T-cell (primary cell): Measurements from ENCODE around the gene CHST2. TPM values are rescaled to one million over a fixed set of nuclear protein-coding genes. Genes with fewer than 3 reads are reported as not detected.

ENCODE experiments used
- ATAC-seq, 4 experiments: fragments of 200-7000 bp in 3 of 4; fragments of 150-1000 bp in 1 of 4; cut with Tn5 transposase; replicated peaks in 1 of 4; 1 replicate in 3 of 4; 2 replicates in 1 of 4; pipeline ENCODE4 v1.10.0; 2021; ENCODE audit warnings: moderate library complexity in 3 of 4, mild to moderate bottlenecking in 2 of 4, moderate number of reproducible peaks in 1 of 4
- CTCF ChIA-PET, 2 donors: fragments of 300-600 bp; sonication (Branson Sonifier 250); formaldehyde crosslinking; loops; one replicate each; lab custom pipeline; 2022; ENCODE audit warnings: antibody characterized with exemption in 2 of 2; lab: Charles Lee
- POLR2A ChIA-PET, 2 donors: fragments of 300-600 bp; sonication (Branson Sonifier 250); formaldehyde crosslinking; loops; one replicate each; lab custom pipeline; 2022; ENCODE audit warnings: antibody characterized with exemption in 2 of 2; lab: Charles Lee
- DNase-seq, 35 experiments: peaks; one replicate each; pipeline versions ENCODE4 v3.0.0 to v3.0.0-alpha.2; 2013 to 2023
- H3K27ac ChIP-seq: one replicate; pipeline ENCODE4 v1.5.1; 2013; ENCODE audit warnings: low read length
- H3K27me3 ChIP-seq, 2 experiments: replicated peaks in 1 of 2; 1 replicate in 1 of 2; 2 replicates in 1 of 2; pipeline versions ENCODE4 v1.6.1 to v1.7.0; 2013; ENCODE audit warnings: low read length in 1 of 2, mixed read lengths in 1 of 2; ENCODE audit not compliant: control insufficient read depth in 2 of 2, insufficient read depth in 2 of 2; ENCODE audit errors: extremely low read depth in 1 of 2
- H3K36me3 ChIP-seq, 2 donors: 1 replicate in 1 of 2; 2 replicates in 1 of 2; pipeline versions ENCODE4 v1.6.1 to v1.7.0; 2013; ENCODE audit warnings: low read length in 1 of 2; ENCODE audit not compliant: control insufficient read depth in 2 of 2, insufficient read depth in 1 of 2; ENCODE audit errors: extremely low read depth in 1 of 2
- H3K4me1 ChIP-seq, 2 experiments: 1 replicate in 1 of 2; 2 replicates in 1 of 2; pipeline versions ENCODE4 v1.6.1 to v1.7.0; 2013; ENCODE audit warnings: low read length in 2 of 2, mixed read lengths in 1 of 2; ENCODE audit not compliant: insufficient read depth in 2 of 2, control insufficient read depth in 1 of 2; ENCODE audit errors: extremely low read depth in 1 of 2
- H3K4me3 ChIP-seq, 2 donors: 1 replicate in 1 of 2; 2 replicates in 1 of 2; pipeline versions ENCODE4 v1.5.1 to v1.7.0; 2013; ENCODE audit warnings: mild to moderate bottlenecking in 2 of 2, low read length in 1 of 2, moderate library complexity in 1 of 2; ENCODE audit not compliant: control insufficient read depth in 1 of 2; ENCODE audit errors: extremely low read depth in 1 of 2
- H3K9me3 ChIP-seq: 2 replicates; pipeline ENCODE4 v1.7.0; 2013
- H3K27ac Mint-ChIP-seq, 2 donors: one replicate each; pipeline ENCODE4 v1.8.0; 2020 to 2021; ENCODE audit warnings: mild to moderate bottlenecking in 2 of 2, mixed read lengths in 2 of 2
- H3K27me3 Mint-ChIP-seq, 2 donors: one replicate each; pipeline ENCODE4 v1.8.0; 2021 to 2022; ENCODE audit warnings: mixed read lengths in 2 of 2
- H3K36me3 Mint-ChIP-seq: one replicate; pipeline ENCODE4 v1.8.0; 2021; ENCODE audit warnings: mixed read lengths
- H3K4me1 Mint-ChIP-seq, 3 donors: one replicate each; pipeline ENCODE4 v1.8.0; 2020 to 2022; ENCODE audit warnings: mixed read lengths in 3 of 3, mild to moderate bottlenecking in 1 of 3
- H3K4me3 Mint-ChIP-seq, 3 donors: one replicate each; pipeline ENCODE4 v1.8.0; 2020 to 2022; ENCODE audit warnings: mild to moderate bottlenecking in 3 of 3, mixed read lengths in 3 of 3, moderate library complexity in 3 of 3
- H3K9me3 Mint-ChIP-seq, 3 donors: one replicate each; pipeline ENCODE4 v1.8.0; 2020 to 2022; ENCODE audit warnings: mixed read lengths in 3 of 3
- whole genome bisulfite sequencing: methylation state at CpG from one replicate; pipeline ENCODE4 v1.1.5; 2013; ENCODE audit warnings: missing lambda C conversion rate; ENCODE audit not compliant: insufficient coverage; 5-methylcytosine and 5-hydroxymethylcytosine counted together
- total RNA-seq, 35 experiments: library from RNA in 6 of 35; stranded (reverse) in 6 of 35; fragments of 120-200 nt in 1 of 35; gene quantifications; one replicate each; pipeline versions ENCODE4 v1.2.1 to v1.2.4 and lab custom pipeline; 2013 to 2026

The CHST2 gene
- total RNA-seq, 5 donors from 2014 or later (not counting 1 experiment from before 2014, with no cell fraction given) = 1.7 to 5.6 (median 4.4) TPM

- DNase-seq = no peak
- no peak for ATAC-seq
- H3K4me3 Mint-ChIP-seq = no peak overlapping the region
- ChIA-PET POLR2A (no interaction called here), CTCF (interaction anchor here in 1 of 2 donors (0.6 kb wide), 2 partner anchors 15 to 25 kb away, joined by 3 read pairs; no protein-coding TSS in a partner anchor)
- Histone ChIP-seq H3K27me3 (peaks cover 0 to 15% of the 10 kb centered on the region in 2 experiments), H3K4me1 (no peaks in the 10 kb centered on the region), H3K9me3 (peaks cover 6% of the 10 kb centered on the region), H3K4me3 (no peak overlapping the region), H3K36me3 (no peaks in the 10 kb centered on the region), H3K27ac (no peak overlapping the region)
- peaks cover 2 to 21% (median 5%) of the 10 kb centered on the region in 3 donors for H3K9me3 Mint-ChIP-seq
- H3K27ac Mint-ChIP-seq = no peak overlapping the region
- H3K4me1 Mint-ChIP-seq = no peaks in the 10 kb centered on the region
- H3K36me3 Mint-ChIP-seq = peaks cover 4% of the 10 kb centered on the region
- WGBS = 83% methylated on average over 1 of the region's 2 CpGs
- H3K27me3 Mint-ChIP-seq = peaks cover 9 to 15% of the 10 kb centered on the region in 2 donors
Observed at GRCh38 chr3:143103652-143104051, 15.9 kb upstream of the CHST2 start.

DNA sequence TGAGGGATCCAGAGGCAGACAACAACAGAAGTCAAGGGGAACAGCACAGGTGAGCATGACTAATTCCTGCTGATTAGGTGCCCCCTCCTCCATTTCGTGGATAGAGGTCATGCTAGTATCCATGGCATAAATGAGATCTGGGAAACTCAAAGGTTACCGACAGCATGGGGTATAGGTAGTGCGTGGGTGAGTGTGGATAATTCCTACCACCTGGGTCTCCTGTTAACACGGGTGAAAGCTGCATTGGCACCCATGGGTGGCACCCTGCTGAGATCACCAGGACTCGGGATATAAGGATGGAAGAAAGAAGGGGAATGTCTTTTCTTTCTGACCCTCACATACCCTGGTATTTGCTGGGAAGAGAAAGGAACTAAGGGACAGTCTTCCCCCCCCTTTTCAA is 14.4 kb upstream of the CHST2 start:
- Histone ChIP-seq H3K27me3 (peaks cover 0 to 17% of the 10 kb centered on the region in 2 experiments), H3K4me1 (no peaks in the 10 kb centered on the region), H3K27ac (no peak overlapping the region), H3K9me3 (peaks cover 6% of the 10 kb centered on the region), H3K36me3 (no peaks in the 10 kb centered on the region), H3K4me3 (no peak overlapping the region)
- CTCF ChIA-PET = interaction anchor here in 1 of 2 donors (0.7 kb wide), 1 partner anchor 823 kb away, joined by 3 read pairs; no protein-coding TSS in a partner anchor
- WGBS = no CpG with 5 or more reads among the region's 5 CpGs
- DNase-seq = no peak
- Mint-ChIP-seq H3K27ac (no peak overlapping the region), H3K4me3 (no peak overlapping the region), H3K4me1 (no peaks in the 10 kb centered on the region), H3K27me3 (peaks cover 5 to 15% of the 10 kb centered on the region in 2 donors), H3K9me3 (peaks cover 2 to 21% (median 5%) of the 10 kb centered on the region in 3 donors), H3K36me3 (peaks cover 4% of the 10 kb centered on the region)
- POLR2A ChIA-PET = no interaction called here
- no peak for ATAC-seq

DNA sequence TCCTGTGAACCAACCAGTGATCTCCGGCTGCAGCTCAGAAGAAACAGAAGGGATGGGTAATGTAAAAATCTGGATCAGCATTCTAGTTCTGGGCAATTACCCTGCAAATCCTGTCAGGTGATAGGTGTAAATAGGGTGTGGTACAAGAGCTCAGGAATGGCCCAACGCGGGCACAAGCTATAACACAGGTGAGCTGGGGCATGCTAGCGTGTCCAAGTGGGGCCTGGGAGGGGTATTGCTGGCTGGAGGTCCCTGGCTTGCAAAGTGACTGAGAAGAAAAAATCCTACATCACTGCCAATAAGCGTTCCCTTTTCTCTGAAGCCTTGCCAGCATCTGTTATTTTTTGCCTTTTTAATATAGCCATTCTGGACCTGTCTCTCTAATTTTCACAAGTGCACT is 9.7 kb upstream of the CHST2 start:
- Histone ChIP-seq H3K36me3 (no peaks in the 10 kb centered on the region), H3K27ac (no peak overlapping the region), H3K4me3 (no peak overlapping the region), H3K9me3 (peaks cover 6% of the 10 kb centered on the region), H3K4me1 (no peaks in the 10 kb centered on the region), H3K27me3 (peaks cover 0 to 2% of the 10 kb centered on the region in 2 experiments)
- peaks cover 1 to 17% (median 2%) of the 10 kb centered on the region in 3 donors for H3K9me3 Mint-ChIP-seq
- no peaks in the 10 kb centered on the region for H3K4me1 Mint-ChIP-seq
- DNase-seq (no peak), ATAC-seq (no peak)
- H3K4me3 Mint-ChIP-seq = no peak overlapping the region
- 80% methylated on average over 1 of the region's 5 CpGs for WGBS
- no peak overlapping the region for H3K27ac Mint-ChIP-seq
- no peaks in the 10 kb centered on the region for H3K27me3 Mint-ChIP-seq
- POLR2A ChIA-PET = no interaction called here
- H3K36me3 Mint-ChIP-seq = peaks cover 4% of the 10 kb centered on the region
- CTCF ChIA-PET = no interaction called here

DNA sequence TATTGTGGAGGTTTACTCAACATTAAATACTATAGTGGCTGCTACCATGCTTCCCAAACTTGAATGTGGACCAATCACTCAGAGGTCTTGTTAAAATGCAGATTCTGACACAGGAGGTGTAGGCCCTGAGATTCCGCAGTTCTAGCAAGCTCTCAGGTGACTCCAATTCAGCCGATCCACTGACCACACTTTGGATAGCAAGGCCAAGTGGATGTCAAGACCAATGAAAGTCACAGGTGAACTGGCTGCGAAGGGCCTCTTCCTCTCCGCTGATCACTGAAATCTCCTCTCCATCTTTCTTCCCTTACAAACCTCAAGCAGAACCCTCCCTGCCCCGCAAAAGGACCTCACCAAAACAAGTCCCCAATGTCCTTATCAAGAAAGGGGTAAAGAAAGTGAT is 9.2 kb upstream of the CHST2 start:
- no peak for DNase-seq
- ChIA-PET CTCF (no interaction called here), POLR2A (no interaction called here)
- WGBS = 100% methylated on average over 2 of the region's 5 CpGs
- Histone ChIP-seq H3K36me3 (no peaks in the 10 kb centered on the region), H3K27me3 (peaks cover 0 to 2% of the 10 kb centered on the region in 2 experiments), H3K4me1 (no peaks in the 10 kb centered on the region), H3K9me3 (peaks cover 6% of the 10 kb centered on the region), H3K4me3 (no peak overlapping the region), H3K27ac (no peak overlapping the region)
- Mint-ChIP-seq H3K27ac (no peak overlapping the region), H3K4me1 (no peaks in the 10 kb centered on the region), H3K27me3 (no peaks in the 10 kb centered on the region), H3K9me3 (peaks cover 0 to 13% (median 2%) of the 10 kb centered on the region in 3 donors), H3K4me3 (no peak overlapping the region), H3K36me3 (peaks cover 4% of the 10 kb centered on the region)
- ATAC-seq = no peak

DNA sequence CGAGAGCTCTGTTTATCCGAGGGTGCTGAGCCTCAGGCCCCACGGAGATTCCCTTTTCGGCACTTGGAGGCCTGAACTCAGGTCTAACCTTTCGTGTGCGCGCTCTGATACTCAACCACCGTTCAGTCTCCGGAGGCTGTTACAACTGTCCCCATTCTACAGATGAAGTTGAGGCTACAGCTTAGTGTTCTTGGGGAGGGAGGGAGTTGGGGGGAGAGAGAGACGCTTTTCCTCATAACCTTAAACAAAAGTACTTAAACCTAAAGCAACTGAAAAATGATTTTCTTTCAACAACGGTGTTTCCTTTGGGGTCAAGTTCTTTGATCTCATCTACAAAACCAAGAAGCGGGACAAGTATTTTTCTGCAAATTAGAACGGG is 952 bp upstream of the CHST2 start:
- Mint-ChIP-seq H3K9me3 (no peaks in the 10 kb centered on the region), H3K27me3 (no peaks in the 10 kb centered on the region), H3K4me1 (peaks cover 31 to 37% (median 32%) of the 10 kb centered on the region in 3 donors), H3K27ac (peak overlapping the region; percentile 77 to 78), H3K4me3 (peak overlapping the region; percentile 86 to 94 (median 90)), H3K36me3 (no peaks in the 10 kb centered on the region)
- Histone ChIP-seq H3K4me3 (peak overlapping the region; percentile 87 to 92), H3K27ac (no peak overlapping the region), H3K4me1 (peaks cover 9 to 31% of the 10 kb centered on the region in 2 experiments), H3K27me3 (peaks cover 0 to 17% of the 10 kb centered on the region in 2 experiments), H3K36me3 (no peaks in the 10 kb centered on the region), H3K9me3 (no peaks in the 10 kb centered on the region)
- WGBS = 46% methylated on average over 3 of the region's 13 CpGs
- ATAC-seq (no peak), DNase-seq (no peak)
- ChIA-PET POLR2A (no interaction called here), CTCF (interaction anchor here in 1 of 2 donors (0.6 kb wide), 1 partner anchor 15 kb away, joined by 3 read pairs; no protein-coding TSS in a partner anchor)

- H3K4me1 Mint-ChIP-seq = peaks cover 44 to 48% (median 44%) of the 10 kb centered on the region in 3 donors
- under 1% methylated on average over 81 of the region's 85 CpGs for WGBS
Observed at GRCh38 chr3:143119974-143120715, 574 bp downstream of the CHST2 start.

More at GRCh38 chr3:143119974-143120715, 574 bp downstream of the CHST2 start:
- peak overlapping the region in 1 of 2 donors; percentile 71 for H3K27ac Mint-ChIP-seq
- H3K4me3 Mint-ChIP-seq = peak overlapping the region; percentile 86 to 94 (median 87)
- H3K9me3 ChIP-seq = no peaks in the 10 kb centered on the region
- peak overlapping the region; percentile 83 to 87 for H3K4me3 ChIP-seq
- ChIA-PET POLR2A (no interaction called here), CTCF (interaction anchor here in 1 of 2 donors (0.5 to 1.2 kb wide), 2 partner anchors 50 to 832 kb away, joined by 3 read pairs; no protein-coding TSS in a partner anchor)
- DNase-seq (peak in 25 of 35 experiments; percentile 3 to 53 (median 23)), ATAC-seq (peak; percentile 20 to 26 (median 22))
- no peaks in the 10 kb centered on the region for H3K9me3 Mint-ChIP-seq
- H3K27ac ChIP-seq = no peak overlapping the region
- peaks cover 9 to 31% of the 10 kb centered on the region in 2 experiments for H3K4me1 ChIP-seq
- no peaks in the 10 kb centered on the region for H3K27me3 Mint-ChIP-seq
- H3K36me3 Mint-ChIP-seq = no peaks in the 10 kb centered on the region
- peaks cover 0 to 17% of the 10 kb centered on the region in 2 experiments for H3K27me3 ChIP-seq
- no peaks in the 10 kb centered on the region for H3K36me3 ChIP-seq
